Measurements from ENCODE around the gene MGLL. TPM values are rescaled to one million over a fixed set of nuclear protein-coding genes. Genes with fewer than 3 reads are reported as not detected.

The MGLL gene
- polyA plus RNA-seq, 2 donors = 78.0 to 99.1 TPM

- H3K4me3 ChIP-seq (ENCODE audit: low read depth in 1 of 2, low read length in 2 of 2) = no peak overlapping the region
- H3K36me3 ChIP-seq (ENCODE audit: control insufficient read depth in 2 of 2, insufficient read depth in 2 of 2, low read length in 1 of 2) = peaks cover 0 to 23% of the 10 kb centered on the region in 2 donors
- no peak overlapping the region for H3K27ac ChIP-seq (ENCODE audit: low read depth in 2 of 2, low read length in 1 of 2)
- H3K9me3 ChIP-seq (ENCODE audit: control insufficient read depth in 2 of 2, insufficient read depth in 1 of 2, low read depth in 1 of 2, low read length in 1 of 2) = no peaks in the 10 kb centered on the region
- peaks cover 0 to 18% of the 10 kb centered on the region in 2 donors for H3K4me1 ChIP-seq (ENCODE audit: control insufficient read depth in 2 of 2, insufficient read depth in 2 of 2, low read length in 1 of 2)
- no peaks in the 10 kb centered on the region for H3K27me3 ChIP-seq (ENCODE audit: control insufficient read depth in 1 of 2, insufficient read depth in 2 of 2, low read length in 2 of 2)
- 90 to 91% methylated on average over 25 to 29 of the region's 29 CpGs for WGBS, 2 donors
Observed at GRCh38 chr3:127675651-127676391, 146.5 kb downstream of the MGLL start.

GRCh38 chr3:127674790-127675189 is 147.5 kb downstream of the MGLL start:
- WGBS, 2 donors = 84 to 89% methylated on average over 8 of the region's 8 CpGs
- H3K27me3 ChIP-seq (ENCODE audit: control insufficient read depth in 1 of 2, insufficient read depth in 2 of 2, low read length in 2 of 2) = no peaks in the 10 kb centered on the region
- peaks cover 0 to 17% of the 10 kb centered on the region in 2 donors for H3K36me3 ChIP-seq (ENCODE audit: control insufficient read depth in 2 of 2, insufficient read depth in 2 of 2, low read length in 1 of 2)
- peaks cover 0 to 18% of the 10 kb centered on the region in 2 donors for H3K4me1 ChIP-seq (ENCODE audit: control insufficient read depth in 2 of 2, insufficient read depth in 2 of 2, low read length in 1 of 2)
- no peak overlapping the region for H3K4me3 ChIP-seq (ENCODE audit: low read depth in 1 of 2, low read length in 2 of 2)
- H3K27ac ChIP-seq (ENCODE audit: low read depth in 2 of 2, low read length in 1 of 2) = no peak overlapping the region
- no peaks in the 10 kb centered on the region for H3K9me3 ChIP-seq (ENCODE audit: control insufficient read depth in 2 of 2, insufficient read depth in 1 of 2, low read depth in 1 of 2, low read length in 1 of 2)

DNA sequence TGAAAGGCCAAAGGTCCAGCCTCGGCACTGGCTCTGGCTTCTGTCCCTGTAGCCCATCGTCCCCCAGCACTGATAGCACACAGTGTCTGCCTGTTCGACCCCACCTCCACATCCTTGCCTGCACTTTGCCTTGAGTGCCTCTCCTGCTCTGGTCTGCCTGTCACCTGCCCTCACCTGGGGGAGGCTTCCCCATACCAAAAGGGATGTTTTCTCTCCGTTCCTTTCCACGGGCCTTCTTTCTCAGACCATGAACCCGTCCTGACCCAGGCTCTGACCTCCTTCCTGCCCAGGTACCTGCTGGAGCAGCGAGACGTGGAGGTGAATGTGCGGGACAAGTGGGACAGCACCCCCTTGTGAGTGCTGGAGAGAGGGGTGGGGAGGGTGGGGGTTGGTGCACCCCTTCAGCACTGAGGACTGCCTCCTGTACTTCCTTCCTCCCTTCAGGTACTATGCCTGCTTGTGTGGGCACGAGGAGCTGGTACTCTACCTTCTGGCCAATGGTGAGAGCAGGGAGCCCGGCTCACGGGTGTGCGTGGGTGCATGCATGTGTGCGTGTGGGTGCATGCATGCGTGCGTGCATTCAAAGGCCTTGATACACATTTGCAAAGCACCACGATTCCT is 148.1 kb downstream of the MGLL start:
- Histone ChIP-seq H3K4me3 (ENCODE audit: low read depth in 1 of 2, low read length in 2 of 2) (no peak overlapping the region), H3K27ac (ENCODE audit: low read depth in 2 of 2, low read length in 1 of 2) (no peak overlapping the region), H3K36me3 (ENCODE audit: control insufficient read depth in 2 of 2, insufficient read depth in 2 of 2, low read length in 1 of 2) (peaks cover 0 to 16% of the 10 kb centered on the region in 2 donors), H3K27me3 (ENCODE audit: control insufficient read depth in 1 of 2, insufficient read depth in 2 of 2, low read length in 2 of 2) (no peaks in the 10 kb centered on the region), H3K9me3 (ENCODE audit: control insufficient read depth in 2 of 2, insufficient read depth in 1 of 2, low read depth in 1 of 2, low read length in 1 of 2) (no peaks in the 10 kb centered on the region), H3K4me1 (ENCODE audit: control insufficient read depth in 2 of 2, insufficient read depth in 2 of 2, low read length in 1 of 2) (peaks cover 0 to 18% of the 10 kb centered on the region in 2 donors)
- 75 to 80% methylated on average over 17 of the region's 17 CpGs for WGBS, 2 donors

- Histone ChIP-seq H3K27me3 (ENCODE audit: control insufficient read depth in 1 of 2, insufficient read depth in 2 of 2, low read length in 2 of 2) (no peaks in the 10 kb centered on the region), H3K27ac (ENCODE audit: low read depth in 2 of 2, low read length in 1 of 2) (peak overlapping the region; percentile 61 to 65), H3K9me3 (ENCODE audit: control insufficient read depth in 2 of 2, insufficient read depth in 1 of 2, low read depth in 1 of 2, low read length in 1 of 2) (no peaks in the 10 kb centered on the region), H3K4me3 (ENCODE audit: low read depth in 1 of 2, low read length in 2 of 2) (peak overlapping the region; percentile 75 to 84), H3K4me1 (ENCODE audit: control insufficient read depth in 2 of 2, insufficient read depth in 2 of 2, low read length in 1 of 2) (peaks cover 0 to 18% of the 10 kb centered on the region in 2 donors), H3K36me3 (ENCODE audit: control insufficient read depth in 2 of 2, insufficient read depth in 2 of 2, low read length in 1 of 2) (peaks cover 0 to 14% of the 10 kb centered on the region in 2 donors)
- WGBS, 2 donors = 17 to 21% methylated on average over 36 to 51 of the region's 51 CpGs
Observed at GRCh38 chr3:127673191-127674100, 148.9 kb downstream of the MGLL start.

DNA sequence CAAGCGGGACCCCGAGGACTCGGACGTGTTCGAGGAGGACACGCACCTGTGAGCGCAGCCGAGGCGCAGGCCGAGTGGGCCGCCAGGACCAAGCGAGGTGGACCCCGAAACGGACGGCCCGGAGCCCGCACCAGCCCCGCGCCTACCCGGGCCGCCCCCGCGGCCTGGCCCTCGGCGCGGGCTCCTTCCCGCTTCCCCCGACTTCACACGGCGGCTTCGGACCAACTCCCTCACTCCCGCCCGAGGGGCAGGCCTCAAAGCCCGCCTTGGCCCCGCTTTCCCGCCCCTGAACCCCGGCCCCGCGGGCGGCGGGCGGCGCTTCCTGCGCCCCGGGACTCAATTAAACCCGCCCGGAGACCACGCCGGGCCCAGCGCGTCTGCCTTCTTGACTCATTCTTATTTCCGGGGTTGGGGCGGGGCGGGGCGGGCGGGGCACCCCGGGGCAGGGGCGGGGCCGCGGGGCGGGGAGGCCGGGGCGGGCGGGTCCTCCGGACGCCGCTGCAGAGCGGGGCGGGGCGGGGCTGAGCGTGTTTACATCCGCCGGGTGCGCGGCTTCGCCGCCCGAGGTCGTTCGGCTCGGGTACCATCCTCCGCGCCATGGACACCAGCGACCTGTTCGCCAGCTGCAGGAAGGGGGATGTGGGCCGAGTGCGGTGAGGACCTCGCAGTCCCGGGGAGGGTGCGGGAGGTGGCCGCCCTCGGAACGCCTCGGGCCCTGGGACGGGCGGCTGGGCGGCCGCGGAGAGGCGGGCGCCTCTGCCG is 149.7 kb downstream of the MGLL start, which contains the start of gene ABTB1:
Gene ABTB1, plus strand, starts transcription at position 524 of the 762 bp plus-strand sequence. Its CDS starts 74 bp downstream, at position 598.
- Histone ChIP-seq H3K4me3 (ENCODE audit: low read depth in 1 of 2, low read length in 2 of 2) (peak within 1 kb of the TSS; percentile 75 to 84), H3K36me3 (ENCODE audit: control insufficient read depth in 2 of 2, insufficient read depth in 2 of 2, low read length in 1 of 2) (peaks cover 0 to 14% of the 10 kb centered on the region in 2 donors), H3K27ac (ENCODE audit: low read depth in 2 of 2, low read length in 1 of 2) (peak within 1 kb of the TSS; percentile 73 to 85), H3K4me1 (ENCODE audit: control insufficient read depth in 2 of 2, insufficient read depth in 2 of 2, low read length in 1 of 2) (peaks cover 0 to 18% of the 10 kb centered on the region in 2 donors), H3K9me3 (ENCODE audit: control insufficient read depth in 2 of 2, insufficient read depth in 1 of 2, low read depth in 1 of 2, low read length in 1 of 2) (no peaks in the 10 kb centered on the region), H3K27me3 (ENCODE audit: control insufficient read depth in 1 of 2, insufficient read depth in 2 of 2, low read length in 2 of 2) (no peaks in the 10 kb centered on the region)
- WGBS, 2 donors = 1% methylated on average over 58 to 102 of the region's 102 CpGs

- Histone ChIP-seq H3K4me3 (ENCODE audit: low read depth in 1 of 2, low read length in 2 of 2) (peak overlapping the region; percentile 63 to 75), H3K36me3 (ENCODE audit: control insufficient read depth in 2 of 2, insufficient read depth in 2 of 2, low read length in 1 of 2) (peaks cover 0 to 11% of the 10 kb centered on the region in 2 donors), H3K4me1 (ENCODE audit: control insufficient read depth in 2 of 2, insufficient read depth in 2 of 2, low read length in 1 of 2) (peaks cover 0 to 18% of the 10 kb centered on the region in 2 donors), H3K27ac (ENCODE audit: low read depth in 2 of 2, low read length in 1 of 2) (peak overlapping the region; percentile 73 to 85), H3K27me3 (ENCODE audit: control insufficient read depth in 1 of 2, insufficient read depth in 2 of 2, low read length in 2 of 2) (no peaks in the 10 kb centered on the region), H3K9me3 (ENCODE audit: control insufficient read depth in 2 of 2, insufficient read depth in 1 of 2, low read depth in 1 of 2, low read length in 1 of 2) (no peaks in the 10 kb centered on the region)
- 20 to 22% methylated on average over 38 to 44 of the region's 44 CpGs for WGBS, 2 donors
Observed at GRCh38 chr3:127671523-127672428, 150.5 kb downstream of the MGLL start.

DNA sequence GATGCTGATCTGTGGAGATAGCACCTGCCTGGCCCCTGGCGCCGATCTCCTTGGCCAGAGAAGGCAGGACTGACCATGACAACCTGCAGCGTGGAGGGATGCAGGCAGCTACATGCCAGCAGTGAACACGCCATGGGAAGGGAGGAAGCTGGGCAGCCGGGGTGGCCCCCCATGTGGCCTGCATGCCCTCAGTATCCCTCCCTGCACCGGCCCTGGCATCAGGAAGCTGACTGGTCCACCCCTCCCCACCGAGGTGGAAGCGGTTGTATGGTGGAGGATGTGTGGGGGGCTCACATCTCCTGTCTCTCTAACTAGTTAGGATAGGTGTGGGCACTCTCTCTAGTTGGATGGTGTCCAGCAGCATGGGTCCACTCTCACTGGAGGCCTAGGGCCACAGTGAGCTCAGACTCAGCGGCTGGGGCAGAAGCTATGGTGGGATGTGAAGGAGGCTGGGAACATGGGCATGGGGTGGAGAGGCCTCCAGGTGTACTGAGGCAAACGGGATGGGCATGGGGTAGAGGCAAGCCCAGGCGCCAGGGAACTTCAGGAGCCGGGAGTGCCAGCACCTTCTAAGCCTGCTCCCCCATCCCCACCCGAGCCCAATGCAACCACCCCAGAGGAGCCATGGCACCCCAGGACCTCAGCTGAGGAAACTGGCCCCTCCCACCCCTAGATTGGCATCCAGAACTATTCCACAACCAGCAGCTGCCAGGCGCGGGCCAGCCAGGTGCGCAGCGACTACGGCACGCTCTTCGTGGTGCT is 151.4 kb downstream of the MGLL start:
- Histone ChIP-seq H3K27me3 (ENCODE audit: control insufficient read depth in 1 of 2, insufficient read depth in 2 of 2, low read length in 2 of 2) (no peaks in the 10 kb centered on the region), H3K9me3 (ENCODE audit: control insufficient read depth in 2 of 2, insufficient read depth in 1 of 2, low read depth in 1 of 2, low read length in 1 of 2) (no peaks in the 10 kb centered on the region), H3K4me1 (ENCODE audit: control insufficient read depth in 2 of 2, insufficient read depth in 2 of 2, low read length in 1 of 2) (peaks cover 0 to 16% of the 10 kb centered on the region in 2 donors), H3K36me3 (ENCODE audit: control insufficient read depth in 2 of 2, insufficient read depth in 2 of 2, low read length in 1 of 2) (peaks cover 0 to 2% of the 10 kb centered on the region in 2 donors), H3K27ac (ENCODE audit: low read depth in 2 of 2, low read length in 1 of 2) (no peak overlapping the region), H3K4me3 (ENCODE audit: low read depth in 1 of 2, low read length in 2 of 2) (no peak overlapping the region)
- WGBS, 2 donors = 93 to 98% methylated on average over 18 to 20 of the region's 20 CpGs

DNA sequence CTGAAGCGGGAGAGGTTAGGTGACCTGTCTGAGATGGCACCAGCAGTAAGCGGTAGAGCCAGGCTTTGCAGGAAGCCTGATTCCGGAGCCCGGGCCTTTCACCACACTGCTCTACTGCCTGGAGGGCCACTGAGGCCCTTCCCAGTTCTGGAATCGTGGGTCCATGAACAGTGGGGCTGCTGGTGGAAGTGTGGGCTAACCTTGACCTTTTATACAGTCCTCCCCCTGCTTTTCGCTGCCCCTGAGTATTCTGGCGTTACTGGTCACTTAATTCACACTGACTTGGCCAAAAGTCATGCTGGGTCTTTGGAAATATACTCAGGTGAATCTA is 152.1 kb downstream of the MGLL start:
- no peak overlapping the region for H3K4me3 ChIP-seq (ENCODE audit: low read depth in 1 of 2, low read length in 2 of 2)
- no peaks in the 10 kb centered on the region for H3K27me3 ChIP-seq (ENCODE audit: control insufficient read depth in 1 of 2, insufficient read depth in 2 of 2, low read length in 2 of 2)
- 95 to 96% methylated on average over 7 of the region's 7 CpGs for WGBS, 2 donors
- no peak overlapping the region for H3K27ac ChIP-seq (ENCODE audit: low read depth in 2 of 2, low read length in 1 of 2)
- H3K9me3 ChIP-seq (ENCODE audit: control insufficient read depth in 2 of 2, insufficient read depth in 1 of 2, low read depth in 1 of 2, low read length in 1 of 2) = no peaks in the 10 kb centered on the region
- peaks cover 0 to 12% of the 10 kb centered on the region in 2 donors for H3K4me1 ChIP-seq (ENCODE audit: control insufficient read depth in 2 of 2, insufficient read depth in 2 of 2, low read length in 1 of 2)
- H3K36me3 ChIP-seq (ENCODE audit: control insufficient read depth in 2 of 2, insufficient read depth in 2 of 2, low read length in 1 of 2) = no peaks in the 10 kb centered on the region

Measured in esophagus (tissue), 2 donors.